ENCODE data around the gene GRPEL1.
A peak's percentile ranks its signal among the peaks of the same experiment; 100 is the strongest.
"Not testable (repeated sequence)": the region's sequence is repeated elsewhere in the genome, so short reads cannot be mapped to it uniquely, and the experiment has no call there.

The GRPEL1 gene

DNA sequence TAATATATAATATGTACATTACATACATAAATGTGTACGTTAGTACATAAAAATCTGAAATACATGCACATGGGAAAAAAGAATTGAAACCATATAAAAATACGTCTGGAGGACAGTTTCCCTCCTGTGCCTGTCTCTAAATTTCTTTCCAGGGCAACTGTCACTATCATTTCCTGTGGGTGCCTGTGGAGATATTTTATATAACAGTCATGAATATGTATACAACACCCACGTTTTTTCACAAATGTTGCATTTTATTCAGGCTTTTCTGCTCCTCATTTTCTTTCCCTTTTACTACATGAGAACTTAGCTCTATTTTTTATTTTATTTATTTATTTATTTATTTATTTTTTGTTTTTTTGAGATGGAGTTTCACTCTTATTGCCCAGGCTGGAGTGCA, 24.2 kb upstream of the GRPEL1 start:
- no peak for DNase-seq

DNA sequence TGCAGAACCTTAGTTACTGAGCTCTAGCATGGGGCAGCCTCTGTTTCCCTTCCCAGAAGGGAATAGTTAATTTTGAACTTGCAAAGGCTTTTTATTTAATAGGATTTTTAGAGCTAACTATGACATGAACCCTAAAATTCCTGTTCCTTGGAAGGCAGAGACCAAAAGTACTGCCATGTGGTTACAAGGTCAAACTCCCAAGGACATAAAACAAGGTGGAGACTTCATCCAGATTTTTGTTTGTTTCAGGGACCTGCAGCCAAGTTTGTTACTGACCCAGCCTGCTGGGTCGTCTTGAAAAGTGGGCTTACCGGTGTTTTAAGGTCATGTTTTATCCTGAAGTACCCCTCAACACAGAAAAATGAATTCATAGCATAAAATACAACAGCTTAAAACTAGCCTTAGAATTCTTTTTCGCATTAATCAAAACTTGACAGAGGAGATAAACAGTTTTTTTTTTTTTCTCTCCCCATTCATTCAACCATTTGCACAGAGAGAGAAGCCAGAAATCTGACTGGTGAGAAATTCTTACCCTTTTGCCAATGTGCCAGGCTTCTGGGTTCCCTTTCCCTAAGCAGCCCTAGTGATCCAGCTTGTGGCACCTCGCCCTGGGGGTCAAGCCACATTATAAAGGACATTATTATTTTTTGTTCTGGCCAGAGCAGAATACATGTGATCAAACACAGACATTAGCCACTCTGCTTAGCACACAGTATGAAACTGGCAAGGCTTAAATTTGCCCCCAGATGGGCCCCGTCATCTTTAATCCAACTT, 21.5 kb upstream of the GRPEL1 start:
- DNase-seq: peak in 1 of 51 donors; percentile 9

GRCh38 chr4:7087036-7087435, 19.2 kb upstream of the GRPEL1 start:
- DNase-seq: no peak

GRCh38 chr4:7086384-7086783, 18.5 kb upstream of the GRPEL1 start:
- DNase-seq: no peak

DNA sequence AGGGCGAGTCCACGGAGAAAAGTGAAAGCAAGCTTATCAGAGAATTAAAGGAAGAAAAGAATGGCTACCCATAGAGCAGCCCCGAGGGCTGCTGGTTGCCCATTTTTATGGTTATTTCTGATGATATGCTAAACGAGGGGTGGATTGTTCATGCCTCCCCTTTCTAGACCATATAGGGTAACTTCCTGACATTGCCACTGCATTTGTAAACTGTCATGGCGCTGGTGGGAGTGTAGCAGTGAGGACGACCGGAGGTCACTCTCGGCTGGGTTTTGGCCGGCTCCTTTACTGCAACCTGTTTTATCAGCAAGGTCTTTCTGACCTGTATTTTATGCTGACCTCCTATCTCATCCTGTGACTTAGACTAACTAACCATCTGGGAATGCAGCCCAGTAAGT, 16.7 kb upstream of the GRPEL1 start:
- not testable (repeated sequence) for DNase-seq

GRCh38 chr4:7083597-7084563, 16.0 kb upstream of the GRPEL1 start:
- DNase-seq: no peak

DNA sequence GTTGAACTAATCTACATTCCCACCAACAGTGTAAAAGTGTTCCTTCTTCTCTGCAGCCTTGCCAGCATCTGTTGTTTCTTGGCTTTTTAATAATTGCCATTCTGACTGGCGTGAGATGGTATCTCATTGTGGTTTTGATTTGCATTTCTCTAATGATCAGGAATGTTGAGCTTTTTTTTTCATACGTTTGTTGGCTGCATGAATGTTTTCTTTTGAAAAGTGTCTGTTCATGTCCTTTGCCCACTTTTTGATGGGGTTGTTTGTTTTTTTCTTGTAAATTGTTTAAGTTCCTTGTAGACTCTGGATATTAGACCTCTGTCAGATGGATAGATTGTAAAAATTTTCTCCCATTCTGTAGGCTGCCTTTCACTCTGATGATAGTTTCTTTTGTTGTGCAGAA, 12.0 kb upstream of the GRPEL1 start:
- not testable (repeated sequence) for DNase-seq

GRCh38 chr4:7079483-7079882, 11.6 kb upstream of the GRPEL1 start:
- DNase-seq: not testable (repeated sequence)

GRCh38 chr4:7078025-7078424, 10.2 kb upstream of the GRPEL1 start:
- no peak for DNase-seq

DNA sequence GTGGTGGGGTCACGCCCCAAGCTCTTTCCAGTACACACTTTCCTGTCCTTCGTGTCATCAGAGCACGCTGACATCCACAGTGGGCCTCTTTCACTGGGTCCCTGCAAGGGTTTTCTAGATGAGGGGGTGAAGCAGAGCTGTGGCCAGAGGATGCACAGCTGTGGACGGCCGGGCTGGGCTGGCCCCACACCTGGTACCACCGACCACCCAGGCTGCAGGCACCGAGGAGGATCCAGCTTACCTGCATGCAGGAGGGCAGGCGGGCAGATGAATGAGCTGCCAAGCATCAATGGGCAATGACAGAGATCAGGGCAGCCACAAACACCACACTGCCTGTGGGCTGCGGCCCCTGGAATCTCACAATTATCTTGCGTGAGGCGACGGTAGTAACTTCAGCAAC, 9.5 kb upstream of the GRPEL1 start:
- no peak for DNase-seq

GRCh38 chr4:7076696-7077082, 8.8 kb upstream of the GRPEL1 start:
- no peak for DNase-seq

DNA sequence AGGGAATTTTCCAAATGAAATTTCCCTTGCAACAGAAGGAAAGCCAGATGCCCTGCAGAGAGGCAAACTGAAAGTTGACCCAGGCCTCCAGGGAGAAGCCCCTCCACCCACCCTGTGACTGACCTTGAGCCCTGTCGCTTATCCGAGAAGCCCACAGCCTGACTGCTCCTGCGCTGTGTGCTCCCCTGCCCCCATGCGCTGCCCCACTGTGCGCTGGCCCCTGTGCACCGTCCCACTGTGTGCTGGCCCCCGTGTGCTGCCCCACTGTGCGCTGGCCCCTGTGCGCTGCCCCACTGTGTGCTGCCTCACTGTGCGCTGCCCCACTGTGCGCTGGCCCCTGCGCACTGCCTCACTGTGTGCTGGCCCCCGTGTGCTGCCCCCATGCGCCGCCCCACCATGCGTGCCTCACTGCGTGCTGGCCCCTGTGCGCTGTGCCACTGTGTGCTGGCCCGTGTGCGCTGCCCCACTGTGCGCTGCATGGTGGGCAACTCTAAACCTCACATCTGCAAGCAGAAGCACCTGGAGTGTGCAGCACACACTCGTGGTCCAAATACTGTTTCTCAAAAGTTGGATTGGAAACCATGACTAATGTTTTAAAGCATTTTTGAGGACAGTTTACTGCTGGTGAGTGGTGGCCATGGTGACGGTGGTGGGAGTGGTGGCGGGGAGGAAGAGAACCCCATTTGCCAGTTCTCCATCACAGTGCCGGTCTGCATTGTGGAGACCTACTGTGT, 8.3 kb upstream of the GRPEL1 start:
- DNase-seq: no peak

GRCh38 chr4:7074426-7074825, 6.6 kb upstream of the GRPEL1 start:
- DNase-seq: no peak

DNA sequence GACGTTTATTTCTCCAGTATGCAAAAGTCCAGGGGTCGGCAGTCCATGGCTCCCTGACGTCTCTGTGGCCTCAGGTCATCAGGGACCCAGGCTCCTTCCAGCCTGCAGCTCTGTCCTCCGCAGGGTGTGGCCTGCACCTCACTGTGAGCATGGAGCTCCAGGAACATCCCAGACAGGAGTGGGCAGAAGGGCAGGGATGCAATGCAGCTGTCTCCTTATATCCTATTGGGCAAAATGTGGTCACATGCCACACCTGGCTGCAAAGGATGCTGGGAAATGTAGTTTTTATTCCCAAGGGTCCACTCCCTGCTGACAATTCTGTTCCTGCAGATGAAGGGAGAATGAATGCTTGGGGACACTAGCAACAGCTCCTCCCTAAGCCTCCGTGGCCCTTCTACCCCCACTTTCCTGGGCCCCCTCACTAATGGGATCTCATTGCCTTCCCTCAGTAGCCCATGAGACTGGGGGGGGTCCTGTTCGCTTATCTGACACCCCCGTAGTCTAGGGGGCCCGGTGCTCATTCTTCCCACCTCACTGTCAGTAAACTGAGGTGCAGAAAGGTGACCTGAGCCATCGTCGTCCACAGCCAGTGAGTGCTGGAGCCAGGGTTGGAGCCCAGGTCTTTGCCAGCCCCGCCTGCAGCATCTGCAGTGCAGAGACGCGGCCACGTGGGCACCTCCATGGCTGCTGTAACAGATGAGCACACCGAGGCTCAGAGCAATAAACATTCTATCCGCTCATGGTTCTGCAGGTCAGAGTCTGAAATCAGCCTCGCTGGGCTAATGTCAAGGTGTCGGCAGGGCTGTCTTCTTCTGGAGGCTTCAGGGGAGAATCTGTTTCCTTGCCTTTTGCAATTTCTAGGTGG, 5.9 kb upstream of the GRPEL1 start:
- peak in 10 of 51 donors; percentile 13 to 45 (median 28) for DNase-seq

DNA sequence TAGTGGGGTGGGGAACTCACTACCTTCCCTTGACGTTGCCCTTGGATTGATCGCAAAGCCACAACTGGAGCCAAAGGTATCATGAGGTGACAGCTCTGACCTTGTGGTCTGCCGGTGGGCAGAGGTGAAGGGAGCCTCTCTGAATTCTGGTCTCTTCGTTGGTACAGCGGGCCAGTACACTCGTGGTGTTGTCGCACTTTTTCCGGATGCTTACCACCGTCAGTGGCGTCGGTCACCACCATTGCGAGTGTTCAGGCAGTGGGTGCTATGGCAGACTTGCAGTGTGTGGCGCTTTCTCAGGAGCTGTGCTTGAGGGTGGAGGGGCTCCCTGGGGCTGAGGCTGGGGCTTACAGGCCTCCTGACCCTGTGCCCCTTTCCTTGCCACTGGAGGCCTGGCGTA, 5.2 kb upstream of the GRPEL1 start:
- no peak for DNase-seq

- peak in 47 of 51 donors; percentile 6 to 83 (median 57) for DNase-seq
Observed at GRCh38 chr4:7070729-7071511, 3.1 kb upstream of the GRPEL1 start.

DNA sequence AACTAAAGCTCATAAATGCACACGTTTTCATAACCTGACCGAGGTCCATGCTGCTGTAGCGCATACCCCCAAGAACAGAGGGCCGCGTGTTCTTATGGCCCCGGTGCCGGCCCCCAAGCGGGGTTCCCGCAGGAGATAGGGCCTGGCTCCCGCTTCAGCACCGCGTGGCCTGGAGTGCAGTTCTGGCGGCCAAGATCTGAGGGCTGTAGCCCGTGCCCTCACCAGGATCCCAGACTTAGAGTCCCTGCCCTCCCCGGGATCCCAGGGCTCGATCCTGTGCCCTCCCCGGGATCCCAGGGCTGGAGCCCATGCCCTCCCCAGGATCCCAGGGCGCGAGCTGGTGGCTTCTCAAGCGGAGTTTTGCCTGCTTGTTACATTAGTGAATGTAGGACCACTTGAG, 1.0 kb upstream of the GRPEL1 start:
- no peak for DNase-seq

- DNase-seq: peak in 3 of 51 donors; percentile 85 to 96 (median 90)
Observed at GRCh38 chr4:7068279-7068842, 497 bp upstream of the GRPEL1 start.

DNA sequence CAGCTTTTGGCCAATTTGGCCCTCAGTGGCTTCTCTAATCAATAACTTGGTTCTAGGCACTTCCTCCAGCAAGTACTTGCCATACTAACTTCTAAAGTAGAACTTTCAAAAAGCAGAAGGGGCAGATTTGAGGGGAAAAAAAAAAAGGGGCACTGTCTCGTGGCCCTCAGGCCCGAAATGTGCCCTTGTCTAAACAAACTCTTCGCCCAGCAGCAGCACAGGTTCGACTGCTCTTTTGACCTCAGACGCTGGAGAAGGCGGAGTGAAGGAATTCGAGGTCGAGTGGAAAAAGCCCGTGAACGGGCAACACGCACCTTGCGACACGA, 775 bp downstream of the GRPEL1 start:
- DNase-seq: no peak

- DNase-seq: no peak
Observed at GRCh38 chr4:7066493-7066892, 1.4 kb downstream of the GRPEL1 start.
